Cardiac fibroblast (primary cell): ENCODE results near the gene OSBPL6.

Experiments
- DNase-seq, 2 donors: peaks; one replicate each; pipeline versions ENCODE4 v3.0.0 to v3.0.0-alpha.2; 2010; ENCODE audit warnings: low read depth in 2 of 2
- H3K4me3 ChIP-seq, 2 donors: replicated peaks in 1 of 2; 1 replicate in 1 of 2; 2 replicates in 1 of 2; pipeline ENCODE4 v1.5.1; 2011; ENCODE audit warnings: low read depth in 2 of 2, low read length in 2 of 2, mild to moderate bottlenecking in 2 of 2, moderate library complexity in 1 of 2
- CTCF ChIP-seq: IDR thresholded peaks from one replicate; pipeline ENCODE4 v1.5.1; 2011; ENCODE audit warnings: low read depth, mild to moderate bottlenecking, low read length, inconsistent platforms

Gene OSBPL6

DNA sequence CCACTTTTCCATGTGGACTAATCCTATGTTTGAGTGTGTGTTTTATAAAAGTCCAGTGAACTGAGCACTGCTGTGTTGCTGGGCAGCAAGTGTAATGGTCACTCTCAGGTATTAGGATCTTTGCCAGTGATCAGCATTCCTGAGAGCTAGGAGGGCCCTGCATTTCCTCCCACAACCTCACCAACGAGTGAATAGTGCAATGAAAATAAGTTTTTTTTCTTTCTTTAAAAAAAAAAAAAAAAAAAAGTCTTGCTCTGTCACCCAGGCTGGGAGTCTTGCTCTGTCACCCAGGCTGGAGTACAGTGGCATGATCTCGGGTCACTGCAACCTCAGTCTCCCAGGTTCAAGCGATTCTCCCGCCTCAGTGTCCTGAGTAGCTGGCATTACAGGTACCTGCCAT is 6.5 kb upstream of the OSBPL6 start:
- TF ChIP-seq CTCF = no peak
- DNase-seq = no peak
- H3K4me3 ChIP-seq = no peak overlapping the region

DNA sequence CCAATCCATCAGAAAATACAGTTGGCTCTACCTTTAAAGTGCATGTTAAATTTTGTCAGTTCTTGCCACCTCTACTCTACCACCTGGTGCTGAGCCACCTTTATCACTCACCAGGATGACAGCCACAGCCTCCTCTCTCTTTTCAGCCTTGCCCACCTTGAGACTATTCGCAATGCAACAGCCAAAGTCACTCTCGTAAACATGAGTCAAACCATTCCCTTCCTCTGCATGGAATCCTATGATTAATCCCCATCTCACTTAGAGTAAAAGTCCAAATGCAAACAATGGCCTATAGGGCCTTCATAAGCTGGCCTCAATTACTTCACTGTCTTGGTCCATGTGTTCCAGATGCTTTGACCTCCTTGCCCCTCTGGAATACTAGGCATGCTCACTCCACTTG is 5.8 kb upstream of the OSBPL6 start:
- no peak overlapping the region for H3K4me3 ChIP-seq
- no peak for DNase-seq
- TF ChIP-seq CTCF = no peak

DNA sequence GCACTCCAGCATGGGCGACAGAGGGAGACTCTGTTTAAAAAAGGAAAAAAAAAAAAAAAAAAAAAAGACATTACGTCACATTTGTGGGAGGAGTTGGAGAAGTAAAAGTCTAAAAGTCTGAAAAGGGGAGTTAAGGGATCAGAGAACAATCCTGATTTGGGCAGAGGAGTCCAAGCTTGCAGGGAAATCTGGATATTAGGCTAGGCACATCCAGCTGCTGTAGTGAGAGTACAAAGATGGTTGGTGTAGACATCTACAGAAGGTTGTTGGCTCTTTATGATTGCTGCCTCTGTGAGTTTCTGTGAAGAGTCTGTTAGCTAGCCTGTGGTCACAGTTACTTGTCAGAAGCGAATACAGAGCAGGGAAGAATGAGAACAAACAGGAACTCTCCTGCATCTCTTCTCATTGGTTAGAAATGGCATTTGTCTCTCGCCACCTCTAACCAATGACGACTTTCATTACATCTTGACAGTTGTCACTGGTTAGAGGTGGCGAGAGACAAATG is 3.3 kb upstream of the OSBPL6 start:
- peak in 1 of 2 donors; percentile 15 for DNase-seq
- TF ChIP-seq CTCF = no peak
- no peak overlapping the region for H3K4me3 ChIP-seq

DNA sequence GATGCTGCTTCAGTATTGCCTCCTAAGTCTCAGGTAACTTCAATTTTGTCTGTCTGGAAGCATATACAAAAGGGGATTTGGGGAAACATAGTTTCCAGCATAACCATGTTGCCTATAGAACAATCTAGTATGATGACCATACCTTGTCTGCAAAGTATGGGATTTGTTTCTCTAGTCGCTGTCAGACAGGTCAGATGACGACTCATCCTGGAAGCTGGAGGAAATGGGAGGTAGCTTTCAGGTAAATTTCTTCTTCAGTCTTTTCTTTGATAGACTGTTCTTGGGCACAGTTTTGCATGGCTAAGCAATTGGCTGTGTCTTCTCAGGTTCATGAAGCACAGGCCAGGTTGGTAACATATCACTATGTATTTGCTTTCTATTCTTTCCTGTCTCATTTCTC is 2.8 kb upstream of the OSBPL6 start:
- TF ChIP-seq CTCF = no peak
- no peak for DNase-seq
- H3K4me3 ChIP-seq = no peak overlapping the region

DNA sequence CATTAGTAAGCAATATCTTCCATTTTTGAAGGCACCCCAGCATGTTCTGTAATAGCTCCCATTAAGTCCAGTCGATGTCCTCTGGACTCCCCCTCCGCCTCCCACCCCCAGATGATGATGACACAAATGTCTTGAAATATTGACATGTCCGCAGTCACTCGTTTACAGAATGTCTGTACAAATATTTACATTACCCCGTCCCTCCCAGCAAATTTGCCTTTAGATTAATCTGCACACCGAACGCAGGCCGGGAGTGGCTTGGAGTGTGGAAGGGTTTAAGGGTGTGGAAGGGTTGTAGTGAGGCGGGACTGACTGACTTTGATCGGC is 853 bp upstream of the OSBPL6 start:
- no peak for TF ChIP-seq CTCF
- no peak for DNase-seq
- H3K4me3 ChIP-seq = peak overlapping the region; percentile 58 to 81

GRCh38 chr2:178194600-178195389 is 483 bp downstream of the OSBPL6 start:
- H3K4me3 ChIP-seq = peak overlapping the region; percentile 81 to 84
- DNase-seq = peak; percentile 57 to 67
- TF ChIP-seq CTCF = no peak
